ENCODE data around the gene KCTD7.
"Not testable (repeated sequence)": the region's sequence is repeated elsewhere in the genome, so short reads cannot be mapped to it uniquely, and the experiment has no call there.

- TF ChIP-seq CTCF (IDR thresholded peaks at IDR 0.05 in 8 of 11, conservative IDR thresholded peaks at IDR 0.05 in 3 of 11); POLR2A (IDR thresholded peaks at IDR 0.05); POLR2AphosphoS5 (IDR thresholded peaks at IDR 0.05): not testable (repeated sequence)
Observed at GRCh38 chr7:66582816-66583489, 45.7 kb upstream of the KCTD7 start.
